GM18517 (cell line): Measurements from ENCODE around the gene PMF1.

Experiments used
- ATAC-seq: cut with Tn5 transposase; IDR thresholded peaks from one replicate; pipeline ENCODE4 v1.9.1; 2021; ENCODE audit warnings: mild to moderate bottlenecking, moderate library complexity; ENCODE audit not compliant: unreplicated experiment

Gene PMF1

DNA sequence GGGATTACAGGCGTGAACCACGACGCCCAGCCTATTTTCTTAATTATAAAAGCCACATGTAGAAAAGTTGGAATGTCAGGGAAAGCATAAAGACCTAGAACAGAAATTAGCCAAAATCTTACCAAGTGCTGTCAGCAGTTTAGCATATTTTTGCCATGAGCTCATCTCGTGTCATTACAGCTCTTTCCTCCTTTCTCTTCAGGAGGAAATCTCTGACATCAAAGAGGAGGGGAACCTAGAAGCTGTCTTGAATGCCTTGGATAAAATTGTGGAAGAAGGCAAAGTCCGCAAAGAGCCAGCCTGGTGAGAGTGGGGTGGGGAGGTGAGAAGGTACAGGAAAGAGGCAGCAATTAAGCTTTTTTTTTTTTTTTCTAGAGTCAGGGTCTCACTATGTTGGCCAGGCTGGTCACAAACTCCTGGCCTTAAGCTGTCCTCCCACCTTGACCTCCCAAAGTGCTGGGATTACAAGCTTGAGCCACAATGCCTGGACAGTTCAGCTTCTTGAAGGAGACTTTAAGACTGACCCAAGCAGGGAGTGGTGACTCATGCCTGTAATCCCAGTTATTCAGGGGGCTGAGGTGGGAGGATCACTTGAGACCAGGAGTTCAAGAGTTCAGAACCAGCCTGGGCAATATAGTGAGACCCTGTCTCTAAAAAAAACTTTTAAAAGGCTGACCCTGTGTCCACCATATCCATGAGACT is 20.8 kb downstream of the PMF1 start:
- ATAC-seq, result no peak

DNA sequence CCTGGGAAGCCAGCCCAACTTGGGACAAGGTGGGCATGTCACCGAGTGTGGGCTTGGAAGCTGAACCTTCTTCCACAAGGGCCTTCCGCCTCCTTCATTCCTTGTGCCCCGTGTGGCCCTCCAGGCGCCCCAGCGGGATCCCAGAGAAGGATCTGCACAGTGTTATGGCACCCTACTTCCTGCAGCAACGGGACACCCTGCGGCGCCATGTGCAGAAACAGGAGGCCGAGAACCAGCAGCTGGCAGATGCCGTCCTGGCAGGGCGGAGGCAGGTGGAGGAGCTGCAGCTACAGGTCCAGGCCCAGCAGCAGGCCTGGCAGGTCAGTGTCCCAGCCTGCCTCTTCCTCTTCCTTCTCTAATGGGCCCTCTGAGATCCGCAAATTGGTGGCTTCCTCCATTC is 23.4 kb downstream of the PMF1 start:
- ATAC-seq, result no peak

DNA sequence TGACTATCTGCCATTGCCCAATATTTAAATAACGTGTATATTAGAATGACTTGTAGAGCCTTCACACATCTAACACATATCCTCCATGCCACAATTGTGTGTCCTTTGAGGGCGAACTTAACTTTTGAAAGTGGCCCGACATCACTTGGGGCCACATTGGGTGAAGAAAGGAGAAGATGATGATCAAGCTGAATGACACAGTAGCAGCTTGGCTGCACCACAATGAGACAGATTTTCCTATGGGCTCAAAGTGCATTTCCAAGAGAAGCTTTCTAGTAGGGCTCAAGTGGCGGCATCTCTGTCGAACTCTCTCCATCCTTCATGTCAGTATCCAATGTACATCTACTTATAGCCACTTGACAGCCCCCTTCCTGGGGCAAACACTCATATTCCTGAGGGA is 25.4 kb downstream of the PMF1 start:
- no peak for ATAC-seq

DNA sequence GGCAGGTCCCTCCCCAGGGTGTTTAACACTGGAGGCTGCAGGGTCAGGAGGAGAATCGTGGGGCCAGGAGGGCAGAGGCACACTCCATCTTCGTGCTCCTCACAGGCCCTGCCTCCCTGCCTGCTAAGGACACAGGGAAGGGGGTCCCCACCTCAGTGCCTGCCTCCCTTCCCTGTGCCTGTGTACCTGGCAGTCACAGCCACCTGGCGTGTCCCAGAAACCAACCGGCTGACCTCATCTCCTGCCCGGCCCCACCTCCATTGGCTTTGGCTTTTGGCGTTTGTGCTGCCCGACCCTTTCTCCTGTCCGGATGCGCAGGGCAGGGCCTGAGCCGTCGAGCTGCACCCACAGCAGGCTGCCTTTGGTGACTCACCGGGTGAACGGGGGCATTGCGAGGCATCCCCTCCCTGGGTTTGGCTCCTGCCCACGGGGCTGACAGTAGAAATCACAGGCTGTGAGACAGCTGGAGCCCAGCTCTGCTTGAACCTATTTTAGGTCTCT is 28.6 kb downstream of the PMF1 start:
- no peak for ATAC-seq

DNA sequence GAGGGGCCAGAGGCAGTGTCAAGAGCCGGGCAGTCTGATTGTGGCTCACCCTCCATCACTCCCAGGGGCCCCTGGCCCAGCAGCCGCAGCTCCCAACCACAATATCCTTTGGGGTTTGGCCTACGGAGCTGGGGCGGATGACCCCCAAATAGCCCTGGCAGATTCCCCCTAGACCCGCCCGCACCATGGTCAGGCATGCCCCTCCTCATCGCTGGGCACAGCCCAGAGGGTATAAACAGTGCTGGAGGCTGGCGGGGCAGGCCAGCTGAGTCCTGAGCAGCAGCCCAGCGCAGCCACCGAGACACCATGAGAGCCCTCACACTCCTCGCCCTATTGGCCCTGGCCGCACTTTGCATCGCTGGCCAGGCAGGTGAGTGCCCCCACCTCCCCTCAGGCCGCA is 29.1 kb downstream of the PMF1 start, which contains the start of gene BGLAP:
Gene BGLAP, plus strand, starts transcription at position 259 of the 400 bp plus-strand sequence. Its CDS starts 48 bp downstream, at position 307.
- no peak for ATAC-seq

DNA sequence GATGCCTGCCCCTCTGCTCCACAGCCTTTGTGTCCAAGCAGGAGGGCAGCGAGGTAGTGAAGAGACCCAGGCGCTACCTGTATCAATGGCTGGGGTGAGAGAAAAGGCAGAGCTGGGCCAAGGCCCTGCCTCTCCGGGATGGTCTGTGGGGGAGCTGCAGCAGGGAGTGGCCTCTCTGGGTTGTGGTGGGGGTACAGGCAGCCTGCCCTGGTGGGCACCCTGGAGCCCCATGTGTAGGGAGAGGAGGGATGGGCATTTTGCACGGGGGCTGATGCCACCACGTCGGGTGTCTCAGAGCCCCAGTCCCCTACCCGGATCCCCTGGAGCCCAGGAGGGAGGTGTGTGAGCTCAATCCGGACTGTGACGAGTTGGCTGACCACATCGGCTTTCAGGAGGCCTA is 29.9 kb downstream of the PMF1 start:
- ATAC-seq, result no peak

DNA sequence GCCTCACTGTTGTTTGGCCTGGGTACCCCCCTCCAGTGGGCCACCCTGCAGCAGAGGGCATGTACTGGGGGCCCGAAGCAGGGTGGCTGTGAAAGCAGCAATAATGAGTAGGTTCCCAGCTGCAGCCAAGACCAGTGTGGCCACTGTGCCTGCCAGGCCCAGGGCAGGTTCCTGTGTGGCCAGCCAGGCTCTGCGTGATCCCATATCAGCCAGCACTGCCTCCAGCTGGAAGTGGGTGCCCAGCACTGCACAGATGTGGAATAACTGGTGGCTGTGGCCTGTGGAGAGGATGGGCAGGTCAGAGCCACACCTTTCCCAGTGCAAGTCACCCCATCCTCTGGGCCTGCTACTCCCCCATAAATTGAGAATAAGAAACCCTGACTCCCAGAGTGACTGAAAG is 31.3 kb downstream of the PMF1 start:
- no peak for ATAC-seq

DNA sequence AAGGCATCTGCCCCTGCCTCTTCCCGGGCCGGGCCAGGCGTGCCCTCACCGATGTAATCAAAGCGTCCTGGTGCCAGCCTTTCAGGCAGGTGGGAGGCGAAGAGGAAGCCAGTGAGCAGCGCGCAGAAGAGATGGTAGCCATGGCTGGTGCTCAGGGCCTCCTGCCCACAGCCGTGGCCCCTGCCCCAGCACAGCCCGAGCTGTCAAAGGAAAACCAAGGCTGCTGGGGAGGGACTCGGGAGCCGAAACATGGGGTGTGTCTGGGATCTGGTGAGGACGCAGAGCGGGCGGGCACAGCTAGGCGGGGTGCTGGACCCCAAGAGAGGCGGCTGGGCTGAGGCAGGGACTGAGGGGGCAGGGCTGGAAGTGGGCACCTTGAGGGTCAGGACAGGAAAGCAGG is 31.9 kb downstream of the PMF1 start:
- ATAC-seq, result no peak

DNA sequence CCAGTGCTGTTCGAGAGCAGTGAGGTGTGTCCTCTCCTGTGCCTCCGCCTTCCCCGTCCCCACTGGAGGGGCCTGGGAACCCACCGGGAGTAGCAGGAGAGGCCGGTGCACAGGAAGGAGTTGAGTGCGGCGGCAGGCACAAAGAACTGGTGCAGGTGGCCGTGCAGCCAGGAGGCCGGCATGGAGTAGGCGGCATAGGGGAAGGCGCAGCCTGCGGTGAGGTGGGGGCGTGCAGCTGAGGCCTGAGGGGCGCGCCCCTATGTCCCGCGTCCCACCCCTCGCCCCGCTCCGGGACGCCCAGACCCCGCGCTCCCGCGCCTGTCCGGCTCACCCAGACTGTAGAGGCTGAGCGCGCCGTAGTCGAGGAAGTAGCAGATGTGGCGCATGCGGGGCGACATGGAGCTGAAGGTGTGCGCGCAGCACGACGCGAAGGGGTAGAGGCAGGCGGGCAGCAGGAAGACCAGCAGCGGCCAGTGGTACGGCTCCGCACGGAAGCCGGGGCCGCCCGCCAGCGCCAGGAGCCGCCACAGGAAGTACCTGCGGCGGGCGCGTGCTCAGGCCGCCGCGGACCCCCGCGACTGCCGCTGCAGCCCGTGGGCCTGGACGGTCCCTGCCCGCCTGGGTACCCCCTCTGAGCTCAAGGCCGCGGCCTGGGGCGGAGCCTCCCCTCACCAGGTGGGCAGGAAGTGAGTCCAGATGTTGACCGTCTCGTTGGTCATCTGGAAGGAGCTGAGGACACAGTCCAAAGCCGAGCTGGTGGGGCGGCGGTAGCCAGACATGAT is 32.8 kb downstream of the PMF1 start:
- no peak for ATAC-seq

DNA sequence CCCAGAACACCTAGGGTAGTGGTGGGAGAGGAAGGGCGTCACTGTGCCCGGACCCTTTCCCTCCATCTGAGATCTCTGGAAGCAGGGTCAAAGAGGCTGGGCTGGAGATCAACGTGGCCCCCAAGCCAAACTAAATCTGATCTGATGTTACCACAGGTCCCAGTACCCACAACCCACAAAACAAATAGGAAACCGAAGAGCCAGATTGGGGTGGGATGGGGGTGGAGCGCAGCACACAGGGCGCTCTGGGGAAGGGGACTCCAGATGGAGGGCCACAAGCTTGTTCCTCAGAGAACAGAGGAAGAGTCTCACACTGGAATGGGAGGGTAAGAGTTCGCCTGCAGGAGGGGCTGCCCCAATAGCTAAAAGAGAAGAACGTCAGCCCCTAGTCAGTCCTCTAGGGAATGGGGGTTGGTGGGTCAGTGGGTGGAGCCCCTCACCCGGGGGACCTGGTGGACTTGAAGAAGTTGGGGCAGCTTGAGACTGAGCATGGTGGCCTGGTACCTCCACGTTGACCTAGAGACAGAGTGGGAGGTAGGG is 33.5 kb downstream of the PMF1 start:
- ATAC-seq, result no peak

DNA sequence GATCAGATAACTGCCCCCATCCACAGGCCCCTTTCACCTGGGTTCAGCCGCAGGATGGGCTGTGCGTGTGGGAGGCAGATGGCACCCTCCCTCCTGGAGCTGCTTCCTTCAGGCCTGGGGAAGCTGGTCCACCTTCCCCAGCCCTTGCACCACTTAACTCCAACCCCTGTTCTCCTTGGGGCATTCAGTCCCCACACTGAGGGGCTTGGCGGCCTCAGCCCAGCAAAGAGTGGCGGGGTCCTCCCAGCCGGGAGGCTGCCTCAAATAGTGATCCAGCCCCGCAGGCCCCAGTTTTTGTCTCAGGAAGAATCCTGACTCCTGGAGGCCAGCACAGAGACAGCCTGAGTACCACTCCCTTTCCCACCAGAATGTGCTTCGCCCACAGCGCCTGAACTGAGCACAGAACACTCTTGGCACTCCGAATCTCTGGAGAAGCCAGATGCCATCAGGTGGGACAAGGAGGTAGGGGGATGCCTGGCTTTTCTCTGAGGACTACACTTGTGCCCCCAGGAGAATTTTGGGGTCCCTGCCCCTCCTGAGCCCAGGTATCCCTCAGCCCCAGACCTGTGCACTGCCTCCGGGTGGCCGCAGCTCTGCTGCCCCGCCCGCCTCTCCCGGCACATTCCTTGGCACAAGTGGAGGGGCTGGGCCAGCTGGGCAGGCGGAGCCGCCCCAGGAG is 34.1 kb downstream of the PMF1 start:
- no peak for ATAC-seq

DNA sequence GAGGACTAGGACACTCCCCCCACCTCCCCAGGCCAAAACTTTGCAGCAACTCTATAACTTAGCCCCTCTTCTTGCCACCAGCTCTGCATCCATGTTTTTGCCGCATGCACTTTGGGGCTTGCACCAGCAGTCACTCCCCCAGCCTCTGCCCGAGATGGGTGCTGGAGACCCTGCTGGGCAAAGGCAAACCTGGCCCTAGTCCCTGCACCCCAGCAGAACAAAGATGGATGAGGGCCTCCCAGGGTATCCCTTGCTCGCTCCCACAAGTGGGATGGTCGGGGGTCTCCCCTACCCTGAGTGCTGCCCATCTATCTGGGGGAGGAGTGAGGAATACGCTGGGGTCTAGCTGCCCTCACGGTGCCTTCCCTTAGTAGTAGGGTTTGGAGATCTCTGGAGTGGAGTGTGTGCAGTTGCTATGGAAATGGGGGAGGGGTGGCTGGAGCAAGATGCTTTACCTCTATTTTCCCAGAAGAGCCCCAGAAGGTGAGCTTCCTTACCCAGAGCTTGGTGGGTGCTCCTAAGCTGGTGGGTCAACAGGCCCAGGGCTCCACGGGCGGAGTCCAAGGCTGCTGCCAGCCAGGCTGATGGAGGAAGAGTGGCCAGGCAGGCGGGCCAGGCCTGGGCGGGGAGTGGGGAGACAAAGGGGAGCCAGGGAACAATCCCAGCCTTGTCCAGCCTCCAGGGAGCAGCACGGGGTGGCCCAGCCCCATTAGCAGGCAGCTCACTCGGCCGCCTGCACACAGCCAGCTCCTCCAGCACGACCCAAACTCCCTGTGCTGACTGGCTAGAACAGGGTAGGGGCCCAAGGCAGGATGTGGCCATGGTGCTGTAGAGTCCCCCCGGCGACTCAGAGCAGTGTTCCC is 34.9 kb downstream of the PMF1 start, which contains the start of gene PAQR6:
Gene PAQR6, minus strand, starts transcription at position 597 of the 863 bp plus-strand sequence. CDS start 1,325 bp downstream, outside the sequence.
- ATAC-seq, result no peak

DNA sequence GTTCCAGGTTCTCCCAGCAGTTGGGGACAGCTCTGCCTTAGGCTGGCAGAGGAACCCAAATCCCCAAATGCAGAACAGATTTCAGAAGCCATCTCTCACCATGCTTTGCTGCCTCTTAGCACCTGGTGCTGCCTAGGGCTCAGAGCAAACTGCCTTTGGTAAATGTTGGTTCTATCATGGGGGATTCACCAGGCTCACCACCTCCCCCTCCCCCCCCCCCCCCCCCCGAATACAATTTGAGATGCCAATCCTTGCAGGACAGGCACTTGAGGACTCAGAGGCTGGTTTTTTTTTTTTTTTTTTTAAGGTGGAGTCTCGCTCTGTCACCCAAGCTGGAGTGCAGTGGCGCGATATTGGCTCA is 35.5 kb downstream of the PMF1 start:
- ATAC-seq, result no peak

DNA sequence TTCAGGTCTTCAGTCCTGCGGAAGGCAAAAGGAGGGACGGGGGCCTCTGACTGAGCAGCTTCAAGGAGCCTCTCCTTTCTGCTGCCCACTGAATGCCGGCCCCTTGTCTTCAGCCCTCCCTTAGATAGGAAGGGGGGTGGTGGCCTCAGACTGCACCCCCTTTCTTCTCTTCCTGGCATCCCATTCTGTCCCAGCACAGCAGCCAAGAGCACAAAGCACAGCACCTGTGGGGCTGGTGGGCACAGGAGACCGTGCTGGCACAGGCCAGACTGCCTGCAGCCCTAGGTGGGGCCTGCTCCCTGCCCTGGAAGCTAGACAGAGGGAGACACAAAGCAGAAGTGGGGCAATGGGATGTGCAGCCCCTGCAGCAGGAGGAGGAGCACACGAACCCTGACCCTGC is 36.8 kb downstream of the PMF1 start:
- ATAC-seq, result no peak

DNA sequence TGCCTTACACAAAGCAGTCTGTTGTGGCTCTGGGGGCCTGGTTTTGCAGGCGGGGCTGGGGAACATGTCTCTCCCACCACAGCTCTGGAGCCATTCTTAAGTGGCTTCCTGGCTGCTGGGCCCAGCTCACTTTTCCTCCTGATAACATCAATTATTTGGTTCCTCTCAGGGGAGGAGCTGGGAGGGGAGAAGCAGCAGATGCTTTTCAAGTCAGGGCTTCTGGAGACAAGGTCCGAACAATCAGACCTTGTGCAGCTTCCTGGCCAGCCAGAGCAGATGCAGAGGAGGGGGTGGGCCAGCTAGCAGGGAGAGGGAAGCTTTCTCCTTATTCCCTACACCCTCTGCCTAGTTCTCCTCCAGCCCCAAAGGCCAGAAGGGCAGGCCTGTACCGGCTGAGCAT is 38.7 kb downstream of the PMF1 start:
- ATAC-seq, result no peak

DNA sequence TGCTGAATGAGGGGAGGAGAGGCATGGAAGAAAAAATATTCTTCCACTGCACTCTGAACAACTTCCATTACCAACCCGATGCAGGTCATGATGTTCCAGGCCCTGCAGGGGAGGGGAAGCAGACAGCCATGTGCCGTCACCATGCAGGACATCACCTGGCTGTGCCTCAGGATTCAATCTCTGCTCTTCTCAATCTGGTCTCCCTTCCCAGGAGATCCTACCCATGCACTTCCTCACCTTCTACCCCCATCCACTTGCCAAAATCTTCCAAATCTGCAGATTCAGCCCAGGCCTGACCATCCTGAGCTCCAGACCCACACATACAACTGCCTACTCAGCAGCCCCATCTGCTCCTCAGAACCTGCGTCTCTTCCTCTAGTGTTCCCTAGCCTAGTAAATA is 40.8 kb downstream of the PMF1 start:
- ATAC-seq, result no peak

DNA sequence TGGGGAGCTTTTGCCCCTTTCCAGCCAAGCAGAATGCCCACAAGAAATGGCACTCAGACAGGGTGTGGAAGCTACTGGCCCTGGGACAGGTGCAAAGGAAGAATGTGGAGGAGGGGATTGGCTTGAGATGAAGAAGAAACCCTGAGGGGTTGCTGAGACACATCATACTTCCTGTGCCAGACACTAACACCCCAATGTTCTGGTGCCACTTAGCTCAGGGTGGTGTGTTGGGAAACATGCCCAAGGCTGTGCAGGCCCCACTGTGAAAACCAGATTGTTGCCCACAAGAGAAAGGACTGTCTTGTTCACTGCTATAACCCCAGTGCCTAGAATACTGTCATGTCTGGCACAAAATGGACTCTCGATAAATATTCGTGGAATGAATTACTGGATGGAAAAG is 44.9 kb downstream of the PMF1 start:
- ATAC-seq, result no peak

DNA sequence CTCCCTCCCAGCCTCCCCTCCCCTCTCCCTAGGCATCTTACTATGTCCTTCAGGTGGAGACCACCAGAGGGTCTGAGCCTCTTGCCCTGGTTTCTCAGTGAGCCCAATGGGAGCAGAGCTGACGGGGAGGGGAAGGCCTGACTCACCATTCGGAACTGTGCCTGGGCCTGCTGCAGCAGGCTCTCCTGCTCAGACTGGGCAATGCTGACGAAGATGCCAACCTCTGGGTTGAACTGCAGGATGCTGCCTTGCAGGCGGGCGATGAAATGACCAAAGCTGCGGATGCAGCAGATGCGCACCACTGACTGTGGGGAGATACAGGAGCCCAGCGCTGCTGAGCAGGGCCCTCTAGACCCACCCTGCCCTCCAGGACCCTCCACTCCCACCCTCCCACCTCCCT is 46.1 kb downstream of the PMF1 start:
- ATAC-seq, result no peak

DNA sequence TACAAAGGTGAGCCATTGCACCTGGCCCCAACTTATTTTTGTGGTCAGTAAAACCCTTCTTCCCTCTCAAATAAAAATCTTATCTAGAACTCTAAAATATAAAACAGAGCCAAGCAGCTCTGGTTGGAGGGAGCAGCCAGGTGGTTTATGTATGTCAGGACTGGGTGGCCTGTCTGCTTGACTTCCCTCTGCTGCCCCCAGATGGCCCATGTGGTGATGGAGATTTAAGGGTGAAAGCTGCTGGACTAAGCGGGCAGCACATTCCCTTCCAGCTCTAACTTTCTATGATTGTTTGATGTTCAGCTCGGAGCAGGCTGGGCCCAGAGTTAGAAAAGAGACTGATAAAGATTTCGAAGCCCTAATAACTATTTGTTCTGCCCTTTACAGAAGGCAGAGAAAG is 47.0 kb downstream of the PMF1 start:
- no peak for ATAC-seq

DNA sequence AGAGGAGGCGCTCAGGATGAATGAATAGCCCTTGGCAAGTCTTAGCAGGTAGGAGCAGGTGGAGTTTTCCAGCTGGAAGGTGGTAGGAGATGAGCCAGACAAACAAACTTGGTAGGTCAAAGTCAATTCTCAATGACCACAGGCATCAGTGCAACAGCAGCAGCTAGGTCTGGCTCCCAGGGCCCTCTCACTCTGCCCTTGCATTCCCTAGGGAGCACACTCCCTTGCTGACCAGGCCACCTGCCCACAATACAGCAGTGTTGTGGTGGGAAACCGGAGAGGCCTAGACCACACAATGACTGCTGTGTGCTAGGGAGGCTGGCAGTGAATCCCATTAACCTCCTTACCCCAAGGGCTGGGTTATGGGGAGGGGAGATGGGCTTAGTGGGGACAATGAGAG is 48.1 kb downstream of the PMF1 start:
- ATAC-seq, result no peak
